Mesenchymal stem cell (in vitro differentiated cells and primary cell): ENCODE measurements around the gene GALNT5.

Experiments
- DNase-seq: peaks from one replicate; pipeline ENCODE4 v3.0.0-alpha.2; 2013
- H2AFZ ChIP-seq: one replicate; pipeline ENCODE4 v1.6.1; 2013; ENCODE audit warnings: low read depth, mild to moderate bottlenecking, control low read depth, inconsistent platforms, low read length, moderate library complexity
- H2AK5ac ChIP-seq: 2 replicates; pipeline ENCODE4 v1.6.1; 2013; ENCODE audit warnings: low read length, moderate library complexity, mild to moderate bottlenecking, inconsistent platforms; ENCODE audit not compliant: severe bottlenecking
- H2BK120ac ChIP-seq: one replicate; pipeline ENCODE4 v1.6.1; 2013; ENCODE audit warnings: low read depth, mild to moderate bottlenecking, inconsistent platforms, low read length, moderate library complexity
- H2BK12ac ChIP-seq, 2 experiments: one replicate each; pipeline ENCODE4 v1.6.1; 2013; ENCODE audit warnings: inconsistent platforms in 2 of 2, low read length in 2 of 2, mild to moderate bottlenecking in 2 of 2, moderate library complexity in 2 of 2, control low read depth in 1 of 2
- H2BK15ac ChIP-seq: one replicate; pipeline ENCODE4 v1.6.1; 2013; ENCODE audit warnings: mild to moderate bottlenecking, low read depth, inconsistent platforms; ENCODE audit not compliant: poor library complexity, severe bottlenecking
- H2BK5ac ChIP-seq: 2 replicates; pipeline ENCODE4 v1.6.1; 2013; ENCODE audit warnings: low read depth, mild to moderate bottlenecking, low read length, control low read depth, inconsistent platforms; ENCODE audit not compliant: poor library complexity, severe bottlenecking
- H3K14ac ChIP-seq, 2 experiments: one replicate each; pipeline ENCODE4 v1.6.1; 2013; ENCODE audit warnings: inconsistent platforms in 2 of 2, low read length in 2 of 2, control low read depth in 1 of 2, mild to moderate bottlenecking in 1 of 2, moderate library complexity in 1 of 2
- H3K18ac ChIP-seq, 2 experiments: one replicate each; pipeline ENCODE4 v1.6.1; 2013; ENCODE audit warnings: inconsistent platforms in 2 of 2, low read length in 2 of 2, control low read depth in 1 of 2, low read depth in 1 of 2, mild to moderate bottlenecking in 1 of 2
- H3K23ac ChIP-seq, 2 experiments: one replicate each; pipeline ENCODE4 v1.6.1; 2013; ENCODE audit warnings: inconsistent platforms in 2 of 2, low read length in 2 of 2, mild to moderate bottlenecking in 2 of 2, moderate library complexity in 2 of 2, control low read depth in 1 of 2
- H3K27ac ChIP-seq: 2 replicates; pipeline ENCODE4 v1.5.1; 2013; ENCODE audit warnings: mild to moderate bottlenecking, moderate library complexity, low read length, control low read depth, inconsistent platforms; ENCODE audit not compliant: poor library complexity, severe bottlenecking
- H3K27me3 ChIP-seq, 2 experiments: 2 replicates each; pipeline versions ENCODE4 v1.6.1 to v1.7.0; 2013; ENCODE audit warnings: low read length in 2 of 2, mild to moderate bottlenecking in 2 of 2, moderate library complexity in 2 of 2, control low read depth in 1 of 2, inconsistent platforms in 1 of 2; ENCODE audit not compliant: control insufficient read depth in 1 of 2, insufficient read depth in 1 of 2
- H3K36me3 ChIP-seq, 2 experiments: 2 replicates each; pipeline versions ENCODE4 v1.6.1 to v1.7.0; 2013; ENCODE audit warnings: low read length in 2 of 2, control low read depth in 1 of 2, inconsistent platforms in 1 of 2, low read depth in 1 of 2, mild to moderate bottlenecking in 1 of 2; ENCODE audit not compliant: insufficient read depth in 2 of 2, control insufficient read depth in 1 of 2
- H3K4ac ChIP-seq, 2 experiments: one replicate each; pipeline ENCODE4 v1.6.1; 2013; ENCODE audit warnings: inconsistent platforms in 2 of 2, low read length in 2 of 2, mild to moderate bottlenecking in 2 of 2, moderate library complexity in 2 of 2, control low read depth in 1 of 2, low read depth in 1 of 2
- H3K4me1 ChIP-seq: 2 replicates; pipeline ENCODE4 v1.6.1; 2013; ENCODE audit warnings: low read depth, low read length, control low read depth; ENCODE audit not compliant: control insufficient read depth, insufficient read depth
- H3K4me2 ChIP-seq: 2 replicates; pipeline ENCODE4 v1.6.1; 2013; ENCODE audit warnings: low read length, mild to moderate bottlenecking, inconsistent platforms; ENCODE audit not compliant: poor library complexity, severe bottlenecking
- H3K4me3 ChIP-seq, 2 experiments: 2 replicates each; pipeline versions ENCODE4 v1.5.1 to v1.7.0; 2013; ENCODE audit warnings: low read length in 2 of 2, mild to moderate bottlenecking in 2 of 2, control low read depth in 1 of 2, low read depth in 1 of 2; ENCODE audit not compliant: insufficient read depth in 1 of 2
- H3K79me1 ChIP-seq: replicated peaks from 2 replicates; pipeline ENCODE4 v1.6.1; 2013; ENCODE audit warnings: mild to moderate bottlenecking, control low read depth, low read length, inconsistent platforms; ENCODE audit not compliant: poor library complexity, severe bottlenecking
- H3K9ac ChIP-seq: 2 replicates; pipeline ENCODE4 v1.7.0; 2013; ENCODE audit warnings: mild to moderate bottlenecking, low read length, moderate library complexity
- H3K9me3 ChIP-seq: 2 replicates; pipeline ENCODE4 v1.7.0; 2013; ENCODE audit warnings: mild to moderate bottlenecking, low read length; ENCODE audit not compliant: control insufficient read depth
- H4K8ac ChIP-seq: one replicate; pipeline ENCODE4 v1.6.1; 2013; ENCODE audit warnings: inconsistent platforms, mild to moderate bottlenecking, low read length, moderate library complexity
- H4K91ac ChIP-seq: one replicate; pipeline ENCODE4 v1.6.1; 2013; ENCODE audit warnings: mild to moderate bottlenecking, low read length, inconsistent platforms
- WGBS: methylation state at CpG from one replicate; pipeline ENCODE4 v1.1.7; 2013; ENCODE audit warnings: mixed read lengths; 5-methylcytosine and 5-hydroxymethylcytosine counted together

GALNT5 gene

DNA sequence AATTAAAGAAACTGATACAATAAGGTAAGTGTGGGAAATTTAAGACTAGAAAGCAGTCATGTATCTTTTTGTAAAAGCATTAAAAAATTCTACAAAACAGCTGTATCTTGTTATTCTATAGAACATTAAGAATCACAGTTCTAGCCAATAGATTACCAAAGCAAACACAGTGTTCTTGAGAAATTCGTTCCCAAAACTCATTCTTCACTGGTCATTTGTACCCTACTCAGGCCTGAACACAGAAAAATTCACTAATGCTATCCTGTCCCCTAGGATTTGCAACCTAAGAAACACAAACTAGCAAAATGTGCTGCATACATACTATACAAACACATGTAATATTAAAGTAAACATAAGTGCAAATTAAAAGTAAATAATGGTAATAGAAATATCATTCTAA lies 39.0 kb downstream of the GALNT5 start:
- 68% methylated on average over 1 of the region's 1 CpG for WGBS
- Histone ChIP-seq H3K27ac (no peak overlapping the region), H2AFZ (no peak overlapping the region), H2BK12ac (no peak overlapping the region), H3K4me3 (no peak overlapping the region), H3K79me1 (no peaks in the 10 kb centered on the region), H3K4me2 (no peak overlapping the region), H3K4me1 (no peaks in the 10 kb centered on the region), H2AK5ac (no peak overlapping the region), H2BK120ac (no peak overlapping the region), H3K23ac (no peak overlapping the region), H3K14ac (no peak overlapping the region), H3K4ac (no peak overlapping the region), H3K27me3 (no peaks in the 10 kb centered on the region), H3K18ac (no peak overlapping the region), H2BK5ac (no peak overlapping the region), H3K9me3 (no peaks in the 10 kb centered on the region), H4K91ac (no peak overlapping the region), H3K36me3 (no peaks in the 10 kb centered on the region), H3K9ac (no peak overlapping the region), H4K8ac (no peak overlapping the region), H2BK15ac (no peak overlapping the region)
- DNase-seq, result no peak

- Histone ChIP-seq H3K27me3 (no peaks in the 10 kb centered on the region), H4K8ac (no peak overlapping the region), H2AK5ac (no peak overlapping the region), H3K4me3 (no peak overlapping the region), H3K18ac (no peak overlapping the region), H3K14ac (no peak overlapping the region), H3K23ac (no peak overlapping the region), H3K36me3 (no peaks in the 10 kb centered on the region), H3K4me1 (no peaks in the 10 kb centered on the region), H2BK120ac (no peak overlapping the region), H2BK15ac (no peak overlapping the region), H4K91ac (no peak overlapping the region), H2AFZ (no peak overlapping the region), H3K9me3 (no peaks in the 10 kb centered on the region), H3K4me2 (no peak overlapping the region), H3K27ac (no peak overlapping the region), H3K9ac (no peak overlapping the region), H2BK5ac (no peak overlapping the region), H3K4ac (no peak overlapping the region), H3K79me1 (no peaks in the 10 kb centered on the region), H2BK12ac (no peak overlapping the region)
- no peak for DNase-seq
- WGBS, result 94% methylated on average over 4 of the region's 4 CpGs
Observed at GRCh38 chr2:157296958-157297357, 39.5 kb downstream of the GALNT5 start.

- Histone ChIP-seq H3K4ac (no peak overlapping the region), H3K27ac (no peak overlapping the region), H2AFZ (no peak overlapping the region), H4K91ac (no peak overlapping the region), H3K9me3 (no peaks in the 10 kb centered on the region), H3K9ac (no peak overlapping the region), H3K27me3 (no peaks in the 10 kb centered on the region), H2BK120ac (no peak overlapping the region), H4K8ac (no peak overlapping the region), H2BK12ac (no peak overlapping the region), H3K36me3 (no peaks in the 10 kb centered on the region), H3K4me1 (peaks cover 3% of the 10 kb centered on the region), H3K4me2 (no peak overlapping the region), H3K79me1 (no peaks in the 10 kb centered on the region), H2BK5ac (no peak overlapping the region), H3K23ac (no peak overlapping the region), H3K18ac (no peak overlapping the region), H2AK5ac (no peak overlapping the region), H3K4me3 (no peak overlapping the region), H2BK15ac (no peak overlapping the region), H3K14ac (no peak overlapping the region)
- 96% methylated on average over 2 of the region's 2 CpGs for WGBS
- DNase-seq, result no peak
Observed at GRCh38 chr2:157301307-157301706, 43.8 kb downstream of the GALNT5 start.

DNA sequence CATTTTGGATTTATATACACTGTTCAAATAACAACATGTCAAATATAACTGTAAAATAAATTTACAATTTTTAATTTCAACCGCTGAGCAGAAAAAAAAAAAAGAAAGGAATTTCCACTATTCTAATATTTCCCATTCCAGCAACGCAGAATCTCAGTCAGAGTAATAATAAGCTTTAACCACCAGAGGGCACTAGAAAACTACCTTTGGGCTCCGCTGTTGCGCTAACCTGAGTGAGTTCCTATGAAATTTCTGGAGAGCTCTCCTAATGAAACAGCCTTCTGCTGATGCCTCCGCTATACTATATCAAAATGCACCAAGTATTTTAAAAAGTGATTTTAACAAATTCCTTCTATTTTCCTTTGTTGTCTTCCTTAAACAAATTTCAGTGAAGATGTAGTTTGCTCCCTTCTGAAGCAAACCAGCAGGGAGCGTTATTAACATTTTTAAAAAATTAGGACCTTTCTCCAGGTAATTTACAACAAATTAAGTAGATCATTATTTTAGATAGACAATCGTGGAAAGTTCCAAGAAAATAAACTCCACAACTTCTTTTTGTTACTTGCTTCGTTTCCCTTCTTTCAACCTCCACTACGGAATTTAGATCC lies 45.1 kb downstream of the GALNT5 start:
- Histone ChIP-seq H2BK5ac (no peak overlapping the region), H3K27ac (no peak overlapping the region), H2BK15ac (no peak overlapping the region), H3K4me2 (no peak overlapping the region), H3K4me3 (no peak overlapping the region), H3K9ac (no peak overlapping the region), H2BK120ac (no peak overlapping the region), H3K14ac (no peak overlapping the region), H2AK5ac (no peak overlapping the region), H3K36me3 (no peaks in the 10 kb centered on the region), H2AFZ (no peak overlapping the region), H3K23ac (no peak overlapping the region), H4K8ac (no peak overlapping the region), H3K4me1 (peaks cover 3% of the 10 kb centered on the region), H3K27me3 (no peaks in the 10 kb centered on the region), H2BK12ac (no peak overlapping the region), H3K18ac (no peak overlapping the region), H4K91ac (no peak overlapping the region), H3K4ac (no peak overlapping the region), H3K9me3 (no peaks in the 10 kb centered on the region), H3K79me1 (no peaks in the 10 kb centered on the region)
- DNase-seq, result peak; percentile 57
- under 1% methylated on average over 4 of the region's 9 CpGs for WGBS
